Coronary artery (tissue), 2 donors: ENCODE measurements around the gene KLHDC10.

Source experiments
- DNase-seq: peaks from one replicate; pipeline ENCODE4 v3.0.0-alpha.2; 2017; ENCODE audit warnings: low spot score
- H3K27ac ChIP-seq, 2 donors: fragments of 200-600 bp; sonication (generic); one replicate each; pipeline ENCODE4 v1.5.1; 2016 to 2019
- H3K4me3 ChIP-seq: fragments of 200-600 bp; sonication (generic); 2 replicates; pipeline ENCODE4 v1.5.1; 2016; ENCODE audit warnings: mild to moderate bottlenecking, moderate library complexity
- CTCF ChIP-seq: fragments of 200-600 bp; sonication (generic); IDR thresholded peaks from one replicate; pipeline ENCODE4 v1.5.1; 2019; ENCODE audit warnings: antibody characterized with exemption

The KLHDC10 gene

GRCh38 chr7:130154131-130154500 lies 83.8 kb downstream of the KLHDC10 start:
- no peak overlapping the region for H3K27ac ChIP-seq

GRCh38 chr7:130154501-130155317 lies 84.4 kb downstream of the KLHDC10 start:
- no peak for TF ChIP-seq CTCF
- H3K27ac ChIP-seq, result no peak overlapping the region
- H3K4me3 ChIP-seq, result no peak overlapping the region
- DNase-seq, result no peak

More at GRCh38 chr7:130154131-130154500, 83.8 kb downstream of the KLHDC10 start:
- DNase-seq, result no peak
- no peak for TF ChIP-seq CTCF
- no peak overlapping the region for H3K4me3 ChIP-seq

- H3K27ac ChIP-seq, result no peak overlapping the region
- no peak for TF ChIP-seq CTCF
- no peak overlapping the region for H3K4me3 ChIP-seq
- no peak for DNase-seq
Measured at GRCh38 chr7:130156140-130156539, 85.8 kb downstream of the KLHDC10 start.

- no peak overlapping the region for H3K27ac ChIP-seq
- no peak overlapping the region for H3K4me3 ChIP-seq
- TF ChIP-seq CTCF, result no peak
- DNase-seq, result no peak
Measured at GRCh38 chr7:130157700-130158099, 87.4 kb downstream of the KLHDC10 start.

GRCh38 chr7:130160023-130160422 lies 89.7 kb downstream of the KLHDC10 start:
- TF ChIP-seq CTCF, result no peak
- DNase-seq, result no peak
- Histone ChIP-seq H3K27ac (no peak overlapping the region), H3K4me3 (no peak overlapping the region)

- Histone ChIP-seq H3K4me3 (no peak overlapping the region), H3K27ac (no peak overlapping the region)
- no peak for DNase-seq
- no peak for TF ChIP-seq CTCF
Measured at GRCh38 chr7:130160455-130160854, 90.1 kb downstream of the KLHDC10 start.

- Histone ChIP-seq H3K27ac (no peak overlapping the region), H3K4me3 (no peak overlapping the region)
- DNase-seq, result no peak
- TF ChIP-seq CTCF, result no peak
Measured at GRCh38 chr7:130162196-130162595, 91.9 kb downstream of the KLHDC10 start.
